ENCODE results near the gene PPM1H.
"Not testable (repeated sequence)": the region's sequence is repeated elsewhere in the genome, so short reads cannot be mapped to it uniquely, and the experiment has no call there.

PPM1H gene

DNA sequence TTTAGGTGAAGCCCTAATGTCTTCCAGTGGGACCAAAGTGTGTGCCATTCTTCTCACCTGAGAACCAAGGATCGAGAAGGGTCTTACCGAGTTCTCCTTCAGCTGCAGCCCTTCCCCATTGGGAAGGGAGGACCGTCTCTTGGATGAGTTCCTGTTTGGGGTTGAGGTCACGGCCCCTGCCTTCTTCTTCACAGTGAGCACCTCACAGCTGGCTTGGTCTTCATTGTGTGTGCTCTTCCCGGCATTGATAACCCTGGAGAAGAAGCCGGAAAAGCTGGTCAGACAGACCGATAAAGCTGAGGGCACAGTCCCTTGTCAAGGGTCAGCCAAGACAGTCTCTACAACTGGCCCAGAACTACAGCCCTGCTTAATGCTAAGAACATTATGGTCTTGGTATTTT lies 102.9 kb downstream of the PPM1H start:
- no peak for DNase-seq

DNA sequence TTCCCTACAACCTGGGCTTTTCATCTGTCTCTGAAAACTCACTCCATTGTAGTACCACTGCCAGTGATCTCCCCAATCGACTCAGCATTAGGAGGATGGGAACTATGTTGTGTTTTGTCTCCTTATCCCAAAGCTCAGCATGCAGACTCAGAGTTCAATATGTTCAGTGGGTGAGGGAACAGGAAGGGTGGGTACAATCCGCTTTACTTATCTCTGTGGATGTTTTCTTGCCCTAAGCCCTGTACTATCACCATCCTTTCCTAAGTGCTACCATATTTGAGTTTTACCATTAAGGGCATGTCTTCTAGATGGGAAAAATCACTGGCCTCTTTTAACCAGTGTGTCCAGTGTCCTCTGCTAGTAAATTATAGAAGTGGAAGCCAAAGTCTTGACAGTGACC lies 107.1 kb downstream of the PPM1H start:
- DNase-seq = no peak

DNA sequence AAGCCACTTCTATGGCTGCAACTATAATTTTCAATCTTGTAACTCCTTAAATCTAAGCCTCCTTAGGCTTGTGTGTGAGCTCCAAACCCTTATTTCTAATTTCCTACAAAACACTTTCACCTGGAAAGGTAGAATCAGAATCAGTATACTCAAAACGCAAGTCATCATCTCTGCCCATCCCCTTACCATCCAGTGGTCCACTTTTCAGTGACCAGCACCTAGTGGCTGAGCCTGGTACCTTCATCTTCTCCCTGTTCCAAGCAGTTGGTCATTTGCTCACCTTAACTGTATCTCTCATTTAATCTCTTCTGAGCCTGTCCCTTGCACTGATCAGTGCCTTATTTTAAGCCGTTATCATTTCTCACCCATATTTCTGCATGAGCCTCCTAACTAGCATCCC lies 107.9 kb downstream of the PPM1H start:
- DNase-seq = no peak

DNA sequence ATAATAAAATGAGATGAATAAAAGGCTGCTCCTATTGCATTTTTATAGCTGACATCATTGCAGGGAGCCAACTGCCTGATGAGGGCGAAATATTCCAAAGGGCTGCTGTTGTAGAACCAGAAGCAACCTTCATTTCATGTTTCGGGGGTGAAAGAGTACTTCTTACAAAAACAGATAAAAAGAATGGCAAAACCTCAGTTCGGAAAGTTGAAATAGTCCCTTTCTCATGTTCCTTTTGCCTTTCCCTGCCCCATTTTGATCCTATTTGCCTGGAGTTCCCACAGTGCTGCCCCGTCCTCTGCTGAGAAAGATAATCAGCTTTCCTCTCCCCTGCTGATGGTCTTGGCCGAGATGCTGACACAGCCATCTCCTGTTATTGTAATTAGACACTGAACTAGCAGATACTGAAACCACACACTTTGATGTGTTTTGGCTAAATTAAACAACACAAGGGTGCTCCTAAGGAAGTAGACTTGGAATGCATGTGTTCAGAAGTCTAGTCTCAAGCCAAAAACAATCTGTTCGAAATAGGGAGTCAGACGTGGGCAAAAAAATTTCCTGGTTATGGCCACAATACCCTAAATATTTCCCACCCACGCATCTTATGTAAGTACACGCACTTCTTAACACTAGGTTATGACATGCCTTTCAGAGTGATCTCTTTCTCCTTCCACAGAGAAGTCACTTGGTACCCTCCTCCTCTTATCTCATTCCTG lies 117.2 kb downstream of the PPM1H start:
- DNase-seq = peak; percentile 93

DNA sequence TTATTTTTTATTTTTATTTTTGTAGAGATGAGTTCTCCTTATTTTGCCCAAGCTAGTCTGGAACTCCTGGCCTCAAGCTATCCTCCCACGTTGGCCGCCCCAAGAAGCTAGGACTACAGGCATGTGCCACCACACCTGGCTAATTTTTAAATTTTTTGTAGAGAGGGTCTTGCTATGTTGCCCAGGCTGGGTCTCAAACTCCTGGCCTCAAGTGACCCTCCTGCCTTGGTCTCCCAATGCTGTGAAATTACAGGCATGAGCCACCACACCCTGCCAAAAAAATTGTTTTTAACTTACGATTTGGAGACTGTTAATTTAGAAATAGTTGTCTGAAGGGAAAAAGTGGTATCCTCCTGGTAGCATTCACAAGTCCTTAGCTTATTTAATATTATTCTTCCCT lies 120.7 kb downstream of the PPM1H start:
- DNase-seq = no peak

DNA sequence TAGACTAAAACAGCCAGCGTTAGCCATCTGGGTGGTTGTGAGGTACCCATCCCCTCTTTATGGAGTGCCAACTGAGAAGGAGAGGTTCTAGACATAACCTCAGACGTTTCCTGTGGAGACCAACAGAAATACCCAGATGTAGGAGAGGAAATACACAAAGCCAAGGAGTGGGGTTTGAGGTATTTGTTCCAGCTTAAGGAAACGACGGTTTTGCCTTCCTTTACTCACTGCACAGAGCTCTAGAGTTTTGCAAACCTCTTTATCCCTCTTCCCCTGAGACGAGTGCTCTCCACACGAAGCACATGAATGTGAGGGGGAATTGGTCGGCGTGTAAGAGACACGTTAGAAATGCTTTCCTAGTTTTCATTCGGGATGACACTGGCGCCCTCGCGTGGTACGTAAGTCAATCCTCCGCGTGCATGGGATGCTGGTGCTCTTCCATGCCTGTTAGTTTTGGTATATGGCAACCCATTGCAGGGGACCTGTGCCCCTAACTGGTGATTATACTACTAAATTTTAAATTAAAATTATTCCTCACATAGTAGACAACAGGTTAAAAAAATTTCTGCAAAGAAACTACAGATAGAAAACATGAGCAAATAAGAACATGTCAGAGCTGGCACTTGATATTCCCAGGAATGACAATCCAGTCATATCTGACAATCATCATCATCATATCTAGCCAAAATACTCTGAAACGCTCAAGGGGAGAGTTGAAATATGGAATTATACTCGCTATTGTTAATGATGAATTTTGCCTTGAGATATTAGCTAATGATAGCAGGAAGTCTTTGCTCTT lies 121.7 kb downstream of the PPM1H start:
- DNase-seq = no peak

DNA sequence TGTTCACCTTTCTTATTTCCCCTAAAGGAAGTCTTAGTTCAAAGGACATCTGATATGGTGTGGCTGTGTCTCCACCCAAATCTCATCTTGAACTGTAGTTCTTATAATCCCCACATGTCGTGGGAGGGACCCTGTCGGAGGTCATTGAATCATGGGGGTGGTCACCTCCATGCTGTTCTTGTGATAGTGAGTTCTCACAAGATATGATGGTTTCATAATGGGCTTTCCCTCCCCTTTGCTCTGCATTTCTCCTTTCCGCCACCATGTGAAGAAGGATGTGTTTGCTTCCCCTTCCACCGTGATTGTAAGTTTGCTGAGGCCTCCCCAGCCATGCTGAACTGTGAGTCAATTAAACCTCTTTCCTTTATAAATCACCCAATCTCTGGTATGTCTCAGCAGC lies 123.5 kb downstream of the PPM1H start:
- not testable (repeated sequence) for DNase-seq

DNA sequence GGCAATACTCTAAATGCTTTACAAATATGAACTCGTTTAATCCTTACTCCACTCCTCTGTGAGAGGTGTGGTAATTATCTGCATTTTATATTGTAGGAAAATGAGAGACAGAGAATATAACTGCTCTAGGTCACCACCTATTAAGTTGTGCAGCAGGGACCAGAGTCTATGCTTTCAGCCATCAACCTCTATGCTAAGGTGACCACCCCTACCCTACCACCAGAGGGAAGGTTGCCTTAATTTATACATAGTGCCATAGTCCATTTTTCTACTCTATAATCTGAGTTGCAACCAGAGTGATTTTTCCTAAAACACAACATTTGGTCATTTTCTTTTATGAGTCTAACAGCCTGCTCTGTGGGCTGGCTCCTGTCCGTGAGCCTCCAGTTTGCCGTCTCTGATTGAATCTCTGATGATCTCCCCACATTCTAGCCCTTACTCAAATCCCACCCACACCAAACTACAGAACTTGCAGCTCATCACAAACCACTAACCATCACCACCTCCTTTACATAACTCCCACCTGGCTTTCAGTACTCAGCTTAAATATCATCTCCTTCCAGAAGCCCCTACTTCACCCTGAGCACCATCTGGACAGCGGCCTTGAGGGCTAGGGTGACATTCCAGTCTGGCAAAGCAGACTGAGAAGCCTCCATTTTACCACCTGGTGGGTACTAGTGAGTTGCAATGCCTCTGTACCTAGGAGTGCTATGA lies 126.6 kb downstream of the PPM1H start:
- DNase-seq = no peak

DNA sequence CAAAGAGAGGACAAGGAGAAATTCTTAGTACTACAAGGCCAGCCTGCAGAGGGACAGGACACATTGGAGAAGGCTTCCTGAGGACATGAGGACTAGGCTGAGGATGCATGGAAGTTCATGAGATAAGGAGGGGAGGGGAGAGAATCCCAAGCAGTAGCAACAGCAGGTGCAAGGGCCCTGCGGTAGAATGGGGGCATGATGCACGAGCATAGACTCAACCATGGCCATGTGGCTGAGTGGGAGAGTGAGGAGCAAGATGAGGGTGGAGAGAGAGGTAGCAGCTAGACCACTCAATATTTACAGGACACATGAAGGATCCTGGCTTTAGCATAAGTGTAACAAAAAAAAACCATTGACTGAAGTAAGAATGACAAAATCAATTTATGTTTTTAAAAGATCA lies 128.1 kb downstream of the PPM1H start:
- DNase-seq = no peak

DNA sequence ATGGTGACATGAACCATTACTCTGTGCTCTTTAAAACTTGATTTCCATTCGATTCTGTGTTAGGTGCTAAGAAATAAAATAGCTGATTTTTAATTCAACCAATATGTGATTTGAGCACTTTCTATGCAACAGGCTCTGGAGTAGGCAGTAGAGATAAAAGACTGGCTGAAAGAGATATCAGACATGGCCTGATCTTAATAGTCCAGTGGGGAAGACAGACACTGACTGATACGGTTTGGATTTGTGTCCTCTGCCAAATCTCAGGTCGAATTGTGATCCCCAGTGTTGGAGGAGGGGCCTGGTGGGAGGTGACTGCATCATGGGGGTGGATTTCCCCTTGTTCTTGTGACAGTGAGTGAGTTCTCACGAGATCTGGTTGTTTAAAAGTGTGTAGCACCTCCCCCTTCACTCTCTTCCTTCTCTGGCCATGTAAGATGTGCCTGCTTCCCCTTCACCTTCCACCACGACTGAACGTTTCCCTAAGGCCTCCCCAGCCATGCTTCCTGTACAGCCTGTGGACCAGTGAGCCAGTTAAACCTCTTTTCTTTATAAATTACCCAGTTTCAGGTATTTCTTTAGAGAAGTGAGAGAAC lies 128.6 kb downstream of the PPM1H start:
- DNase-seq = no peak

DNA sequence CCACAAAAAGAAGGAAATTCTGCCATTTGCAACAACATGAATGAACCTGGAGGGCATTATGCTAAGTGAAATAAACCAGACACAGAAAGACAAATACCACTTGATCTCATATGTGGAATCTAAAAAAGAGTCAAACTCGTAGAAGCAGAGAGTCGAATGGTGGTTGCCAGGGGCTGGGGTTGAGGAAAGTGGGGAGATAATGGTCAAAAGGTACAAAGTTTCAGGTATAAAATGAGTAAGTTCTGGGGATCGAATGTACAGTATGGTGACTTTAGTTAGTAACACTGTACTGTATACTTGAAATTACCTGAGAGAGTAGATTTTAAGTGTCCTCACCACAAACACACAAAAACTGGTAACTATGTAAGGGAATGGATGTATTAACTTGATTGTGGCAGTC lies 129.4 kb downstream of the PPM1H start:
- DNase-seq = no peak

DNA sequence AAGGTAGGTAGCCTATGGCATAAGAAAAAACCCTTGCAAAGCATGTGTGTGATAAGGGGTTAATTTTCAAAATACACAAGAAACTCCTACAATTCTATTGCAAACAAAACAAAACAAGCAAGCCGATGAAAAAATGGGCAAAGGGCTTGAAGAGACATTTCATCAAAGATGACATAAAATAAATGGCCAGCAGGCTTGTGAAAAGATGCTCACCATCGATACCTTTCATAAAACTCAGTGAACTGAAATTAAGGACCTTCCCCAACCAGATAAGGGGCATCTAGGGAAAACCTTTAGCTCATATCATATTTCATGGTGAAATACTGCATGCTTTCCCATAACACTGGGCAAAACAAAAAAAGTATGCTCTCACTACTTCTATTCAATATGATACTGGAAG lies 131.2 kb downstream of the PPM1H start:
- no peak for DNase-seq

DNA sequence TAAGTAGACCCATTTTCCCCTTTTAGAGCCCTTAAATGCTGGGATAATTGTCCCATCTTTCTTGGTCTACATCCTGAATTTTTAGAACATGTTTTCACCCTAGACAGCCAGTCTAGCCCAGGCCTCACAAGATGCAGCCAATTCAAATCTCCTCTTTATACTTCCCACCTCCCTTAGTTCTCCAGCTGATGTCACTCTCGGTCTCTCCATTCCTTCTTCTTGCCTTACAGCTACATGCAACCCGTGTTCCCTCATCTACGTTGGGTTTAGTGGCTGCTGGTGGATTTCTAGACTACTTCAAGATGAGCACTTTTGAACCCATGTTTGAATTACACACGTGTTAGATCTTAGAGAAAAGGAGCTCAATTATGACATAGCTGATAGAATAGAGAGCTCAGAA lies 132.0 kb downstream of the PPM1H start:
- DNase-seq = peak; percentile 16

DNA sequence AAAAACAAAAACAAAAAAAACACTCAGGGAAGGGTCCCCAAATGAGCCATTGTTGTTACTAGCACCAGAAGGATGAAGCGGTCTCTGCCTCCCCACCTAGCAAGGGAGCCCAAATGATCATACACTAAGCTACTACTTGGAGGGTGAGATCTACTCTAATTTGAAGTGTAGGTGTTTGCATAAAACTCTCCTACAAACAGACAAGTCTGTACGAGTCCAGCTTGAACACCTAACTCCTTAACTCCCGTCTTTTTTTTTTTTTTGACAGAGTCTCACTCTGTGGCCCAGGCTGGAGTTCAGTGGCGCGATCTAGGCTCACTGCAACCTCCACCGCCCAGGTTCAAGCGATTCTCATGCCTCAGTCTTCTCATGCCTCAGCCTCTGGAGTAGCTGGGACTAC lies 132.6 kb downstream of the PPM1H start:
- DNase-seq = no peak

DNA sequence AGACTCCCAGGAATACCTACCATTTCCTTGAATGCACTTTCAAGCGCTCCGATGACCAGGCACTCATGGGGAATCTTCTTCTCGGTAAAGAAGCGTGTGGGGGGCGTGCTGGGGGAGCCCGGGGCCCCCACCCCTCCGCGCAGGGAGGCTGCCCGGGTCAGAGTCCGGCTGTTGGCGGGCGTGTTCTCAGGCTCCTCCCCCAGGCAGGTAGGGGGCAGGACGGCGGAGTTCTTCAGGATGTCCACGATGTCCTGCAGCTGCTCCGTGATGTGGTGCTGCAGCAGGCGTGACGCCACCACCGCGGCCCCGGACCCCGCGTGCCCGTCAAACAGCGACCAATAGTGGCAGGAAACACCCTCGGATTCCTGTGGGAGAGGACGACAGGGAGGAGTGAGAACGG lies 133.2 kb downstream of the PPM1H start:
- DNase-seq = no peak

DNA sequence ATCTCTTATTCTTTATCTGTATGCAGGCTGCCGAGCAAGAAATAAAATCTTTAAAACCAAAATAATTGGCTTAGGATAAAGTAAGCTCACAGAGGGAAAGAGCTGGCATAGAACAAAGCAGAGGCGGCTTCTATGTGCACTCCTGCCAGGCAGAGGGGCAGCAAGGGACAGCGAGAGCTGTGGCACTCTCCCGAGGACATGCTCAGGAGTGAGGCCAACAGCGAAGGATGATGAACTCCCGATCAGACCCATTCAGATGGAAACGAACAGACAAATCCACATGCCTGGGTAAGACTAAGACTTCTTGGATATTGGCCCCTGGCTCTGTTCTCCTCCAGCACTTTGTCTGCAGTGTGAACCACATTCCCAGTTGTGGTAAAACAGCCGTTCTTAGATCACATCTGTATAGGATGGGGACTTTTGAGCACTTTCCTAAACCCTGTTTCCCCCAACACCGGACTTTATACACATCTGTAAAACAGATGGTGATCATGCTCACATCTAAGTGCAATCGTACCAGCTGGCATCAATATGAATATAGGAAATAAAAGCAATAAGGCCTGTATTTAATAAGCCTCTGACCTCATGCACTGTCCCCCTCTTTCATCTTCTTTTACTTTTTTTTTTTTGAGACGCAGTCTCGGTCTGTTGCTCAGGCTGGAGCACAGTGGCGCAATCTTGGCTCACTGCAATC lies 134.1 kb downstream of the PPM1H start:
- DNase-seq = no peak

DNA sequence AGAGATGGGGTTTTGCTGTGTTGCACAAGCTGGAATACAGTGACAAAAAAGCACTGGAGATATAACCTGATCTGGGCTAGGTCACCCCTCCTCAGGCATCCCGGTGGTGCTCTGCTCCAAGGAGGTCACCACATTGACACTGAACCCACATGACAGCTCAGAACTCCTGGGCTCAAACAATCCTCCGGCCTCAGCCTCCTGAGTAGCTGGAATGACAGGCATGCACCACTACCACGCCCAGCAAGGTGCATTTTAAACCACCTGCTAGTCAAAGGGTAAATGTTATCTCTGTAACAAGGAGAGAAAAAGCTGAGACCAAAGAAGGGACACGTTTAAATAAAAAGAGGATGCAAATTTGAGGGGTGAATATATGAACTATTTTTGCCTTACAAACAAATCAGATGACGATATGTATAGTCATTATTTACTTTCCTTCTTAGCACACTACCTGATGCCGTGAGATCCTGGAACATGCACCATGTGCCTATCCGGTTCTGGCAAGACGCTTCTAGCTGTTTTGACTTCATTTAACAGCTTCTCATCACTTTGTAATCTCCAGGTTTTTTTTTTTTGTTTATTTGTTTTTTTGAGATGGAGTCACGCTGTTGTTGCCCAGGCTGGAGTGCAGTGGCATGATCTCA lies 135.1 kb downstream of the PPM1H start:
- DNase-seq = no peak

DNA sequence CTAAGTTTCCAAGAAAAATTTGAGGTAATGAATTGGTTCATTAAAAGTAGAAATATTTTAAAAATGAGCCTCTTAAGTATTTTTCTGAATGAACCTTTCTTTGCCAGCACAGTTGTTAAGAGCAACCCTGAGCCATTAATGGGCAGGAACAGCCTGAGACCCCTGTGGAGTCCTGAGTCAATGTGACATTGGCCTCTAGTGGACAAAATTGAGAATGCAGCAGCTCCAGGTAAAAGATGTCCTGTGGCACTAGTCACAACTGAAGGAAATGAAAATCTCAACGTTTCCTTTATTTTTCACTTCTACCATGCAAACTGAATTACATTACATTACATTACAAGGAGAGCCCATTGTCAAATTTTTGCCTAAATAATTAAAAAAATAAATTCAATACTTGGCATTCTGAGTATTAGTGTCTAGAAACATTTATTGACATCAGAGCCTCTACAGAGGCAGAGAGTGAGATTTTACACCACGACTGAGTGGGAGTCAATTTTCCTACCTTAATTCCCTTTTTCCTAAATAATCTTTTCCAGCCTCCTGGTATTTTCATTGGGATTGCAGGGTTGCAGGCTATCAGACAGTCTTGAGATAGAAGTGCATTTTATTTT lies 135.7 kb downstream of the PPM1H start:
- DNase-seq = peak; percentile 38

DNA sequence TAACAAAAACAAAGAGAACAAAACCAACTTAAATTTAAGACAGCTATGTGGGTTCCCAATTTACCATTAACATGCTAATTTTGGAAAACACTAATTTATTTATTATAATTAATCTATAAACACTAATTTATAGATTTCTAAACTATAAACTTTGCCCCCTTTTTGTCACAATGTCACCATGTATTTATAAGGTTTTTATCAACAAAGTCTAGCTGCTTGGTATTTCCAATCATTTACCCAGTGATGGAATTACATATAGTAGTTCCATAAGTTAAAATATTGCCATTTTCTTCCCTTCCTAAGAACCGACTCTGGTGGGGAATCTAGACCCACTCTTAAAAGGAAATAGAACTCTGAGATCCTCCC lies 140.7 kb downstream of the PPM1H start:
- no peak for DNase-seq

DNA sequence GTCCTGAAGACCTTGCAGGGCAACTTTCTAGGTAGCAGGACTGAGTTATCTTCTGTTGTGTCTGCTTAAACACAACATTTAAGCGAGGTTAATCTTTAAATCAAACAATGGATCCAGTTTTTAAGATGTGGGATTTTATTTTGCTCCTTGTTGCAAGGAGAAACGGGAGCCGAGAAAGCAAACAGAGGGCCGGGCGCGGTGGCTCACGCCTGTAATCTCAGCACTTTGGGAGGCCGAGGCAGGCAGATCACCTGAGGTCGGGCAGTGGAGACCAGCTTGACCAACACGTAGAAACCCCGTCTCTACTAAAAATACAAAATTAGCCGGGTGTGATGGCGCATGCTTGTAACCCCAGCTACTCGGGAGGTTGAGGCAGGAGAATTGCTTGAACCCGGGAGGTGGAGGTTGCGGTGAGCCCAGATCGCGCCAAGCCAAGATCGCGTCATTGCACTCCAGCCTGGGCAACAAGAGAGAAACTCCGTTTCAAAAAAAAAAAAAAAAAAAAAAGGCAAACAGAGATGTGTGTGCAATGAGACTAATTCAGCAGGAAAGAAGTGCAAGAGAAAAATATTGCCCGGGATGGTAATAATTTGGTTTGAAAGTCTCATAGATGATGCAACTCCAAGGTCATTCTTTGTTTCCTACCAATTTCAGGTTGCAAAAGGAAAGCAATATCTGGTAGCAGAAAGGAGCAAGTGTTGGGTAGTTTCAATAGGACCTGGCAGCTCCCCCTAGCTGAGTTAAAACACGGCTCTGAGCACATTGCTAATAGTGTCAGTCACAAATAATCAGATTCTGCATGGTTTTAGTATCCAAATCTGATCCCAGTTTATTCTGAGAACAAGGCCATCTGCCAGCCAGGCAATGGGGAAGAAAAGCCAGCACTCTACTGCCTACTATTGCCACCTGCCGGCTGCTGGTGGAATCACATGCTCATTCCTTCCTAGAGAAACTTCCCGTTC lies 141.4 kb downstream of the PPM1H start:
- DNase-seq = peak; percentile 75
